ENCODE measurements around the gene PRICKLE3.

The PRICKLE3 gene, protein sequence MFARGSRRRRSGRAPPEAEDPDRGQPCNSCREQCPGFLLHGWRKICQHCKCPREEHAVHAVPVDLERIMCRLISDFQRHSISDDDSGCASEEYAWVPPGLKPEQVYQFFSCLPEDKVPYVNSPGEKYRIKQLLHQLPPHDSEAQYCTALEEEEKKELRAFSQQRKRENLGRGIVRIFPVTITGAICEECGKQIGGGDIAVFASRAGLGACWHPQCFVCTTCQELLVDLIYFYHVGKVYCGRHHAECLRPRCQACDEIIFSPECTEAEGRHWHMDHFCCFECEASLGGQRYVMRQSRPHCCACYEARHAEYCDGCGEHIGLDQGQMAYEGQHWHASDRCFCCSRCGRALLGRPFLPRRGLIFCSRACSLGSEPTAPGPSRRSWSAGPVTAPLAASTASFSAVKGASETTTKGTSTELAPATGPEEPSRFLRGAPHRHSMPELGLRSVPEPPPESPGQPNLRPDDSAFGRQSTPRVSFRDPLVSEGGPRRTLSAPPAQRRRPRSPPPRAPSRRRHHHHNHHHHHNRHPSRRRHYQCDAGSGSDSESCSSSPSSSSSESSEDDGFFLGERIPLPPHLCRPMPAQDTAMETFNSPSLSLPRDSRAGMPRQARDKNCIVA

DNA sequence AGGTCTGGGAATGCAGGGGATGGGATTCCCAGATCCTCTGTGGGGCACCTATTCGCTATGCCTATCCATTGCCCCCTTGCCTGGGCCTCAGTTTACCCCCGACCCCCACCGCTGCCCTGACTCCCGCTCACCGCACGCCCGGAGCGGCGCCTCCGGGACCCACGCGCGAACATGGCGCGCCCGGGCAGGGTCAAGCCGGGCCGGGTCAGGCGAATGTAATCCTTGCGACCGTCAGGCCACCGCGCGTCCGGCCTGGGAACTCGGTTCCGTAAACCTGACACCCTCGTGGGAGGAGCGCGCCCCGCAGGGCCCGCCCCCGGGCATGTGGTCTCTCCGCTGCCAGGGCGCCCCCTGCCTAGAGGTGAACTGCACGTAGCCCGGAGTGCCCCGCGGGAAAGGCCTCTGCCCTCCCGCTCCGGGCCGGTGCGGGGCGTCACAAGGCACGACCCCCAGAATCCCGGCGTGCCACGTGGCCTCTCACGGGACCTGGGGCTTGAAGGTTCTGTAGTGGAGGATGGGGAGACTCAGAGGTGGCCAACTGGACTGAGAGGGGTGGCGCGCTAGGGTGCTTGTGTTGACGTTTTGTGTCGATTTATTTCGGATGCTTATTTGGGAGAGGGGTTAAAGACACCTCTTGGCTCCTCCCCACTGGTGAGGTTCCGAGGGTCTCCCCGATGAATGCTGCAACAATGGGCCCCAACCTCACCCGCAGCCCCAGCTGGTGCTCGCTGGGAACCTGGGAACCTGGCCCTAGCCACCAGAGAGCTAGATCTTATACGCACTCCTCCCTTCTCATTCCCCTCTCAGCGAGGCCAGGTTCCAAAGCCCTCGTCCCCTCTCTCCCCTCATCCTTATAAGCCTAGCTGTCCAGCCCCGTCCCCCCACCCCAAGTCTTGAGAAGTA is at the start of gene PRICKLE3:
Gene PRICKLE3, minus strand, starts transcription at position 249 of the 903 bp plus-strand sequence. Its CDS starts 76 bp downstream, at position 173.
- DNase-seq: no peak

DNA sequence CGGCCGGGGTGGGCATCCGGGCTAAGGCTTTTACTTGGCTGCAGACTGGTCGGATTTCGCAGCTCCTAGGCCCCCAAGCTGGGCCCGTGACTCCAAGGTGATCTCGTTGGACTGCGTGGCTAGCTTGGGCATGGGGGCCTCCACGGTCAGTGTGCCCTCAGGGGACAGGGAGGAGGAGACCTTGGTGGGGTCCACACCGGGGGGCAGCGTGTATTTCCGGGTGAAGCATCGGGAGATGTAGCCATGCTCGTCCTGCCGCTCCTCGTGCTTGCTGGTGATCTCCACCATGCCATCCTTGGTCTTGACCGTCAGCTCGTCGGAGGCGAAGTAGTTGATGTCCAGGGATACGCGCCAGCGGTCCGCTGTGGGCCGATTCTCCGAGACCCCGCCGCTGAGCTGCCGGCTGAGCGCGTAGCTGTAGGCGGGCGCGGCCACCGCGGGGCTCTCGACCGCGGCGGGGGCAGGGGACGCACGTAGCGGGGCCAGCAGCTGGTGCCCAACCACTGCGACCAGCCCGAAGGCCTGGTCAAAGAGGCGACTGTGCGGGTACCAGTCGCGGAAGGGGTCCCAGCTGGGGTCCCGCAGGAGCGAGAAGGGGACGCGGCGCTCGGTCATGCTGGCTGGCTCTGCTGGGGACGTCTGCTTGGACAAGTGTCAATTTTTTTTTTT is 47.8 kb upstream of the PRICKLE3 start:
- DNase-seq: no peak

DNA sequence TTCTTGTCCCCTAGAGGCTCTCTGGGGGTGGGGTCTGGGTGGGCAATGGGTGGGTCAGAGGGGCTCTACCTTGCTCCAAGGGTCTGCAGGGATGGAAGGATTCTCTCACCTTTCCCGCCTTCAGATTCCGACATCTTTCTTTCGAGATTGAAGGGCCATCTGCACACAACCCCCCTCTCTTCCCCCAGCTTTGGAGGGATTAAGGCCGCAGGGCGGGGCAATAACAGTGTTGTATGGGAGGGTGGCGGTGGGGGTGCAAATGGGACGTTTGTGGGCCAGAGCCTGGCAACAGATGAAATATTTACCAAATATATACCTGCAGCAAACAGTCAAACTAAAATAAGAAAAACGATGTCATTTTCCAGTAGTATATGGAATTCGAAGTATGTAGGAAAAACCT is 47.0 kb upstream of the PRICKLE3 start, which contains the start of gene CACNA1F:
Gene CACNA1F, minus strand, starts transcription at position 165 of the 400 bp plus-strand sequence. Its CDS starts 31 bp downstream, at position 134.
- no peak for DNase-seq

DNA sequence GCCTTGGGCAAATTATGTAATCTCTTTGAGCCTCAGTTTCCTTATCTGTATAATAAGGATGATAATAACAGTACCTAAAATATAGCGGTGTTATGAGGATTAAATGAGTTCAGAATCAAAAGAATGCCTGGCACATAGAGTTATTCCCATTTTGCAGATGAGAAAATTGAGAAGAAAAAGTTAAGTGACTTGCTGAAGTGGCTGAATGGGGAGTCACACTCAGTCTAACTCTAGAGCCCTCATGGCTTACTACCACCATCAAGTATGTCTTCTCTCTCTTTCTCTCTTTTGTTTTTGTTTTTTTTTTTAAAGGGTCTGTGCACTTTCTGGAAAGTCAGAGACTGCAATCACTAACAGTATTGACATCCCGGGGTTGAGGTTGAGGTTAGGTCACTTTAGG is 46.4 kb upstream of the PRICKLE3 start:
- no peak for DNase-seq

DNA sequence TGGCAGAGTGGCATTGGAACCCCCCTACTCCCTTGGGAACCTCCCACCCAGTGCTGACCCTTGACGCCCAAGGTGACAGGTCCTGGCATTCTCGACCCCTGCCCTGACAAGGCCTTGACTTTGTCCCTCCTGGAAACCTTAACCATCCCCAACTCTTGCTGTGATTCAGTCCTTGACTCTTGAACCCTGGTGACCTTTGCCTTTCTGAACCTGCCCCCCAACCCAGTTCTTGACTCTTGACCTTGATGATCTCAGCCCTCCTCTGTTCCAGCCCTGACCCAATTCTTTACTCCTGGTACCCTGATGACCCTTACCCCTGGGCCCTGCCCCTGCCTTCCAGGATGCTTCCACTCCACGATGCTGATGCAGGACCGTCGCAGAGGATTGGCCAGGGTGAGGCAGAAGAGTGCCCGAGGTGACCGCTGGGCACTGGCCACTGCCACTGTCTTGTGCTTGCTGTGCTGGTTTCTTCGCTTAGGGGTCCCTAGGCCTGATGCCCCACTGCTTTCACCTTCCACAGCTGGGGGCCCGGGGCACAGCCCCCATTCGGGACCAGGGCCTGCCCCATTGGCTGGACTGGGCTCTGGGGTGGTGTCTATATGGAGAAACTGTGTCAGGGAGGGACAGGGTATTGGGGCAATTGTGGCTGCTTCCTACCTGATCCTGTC is 45.3 kb upstream of the PRICKLE3 start:
- no peak for DNase-seq

DNA sequence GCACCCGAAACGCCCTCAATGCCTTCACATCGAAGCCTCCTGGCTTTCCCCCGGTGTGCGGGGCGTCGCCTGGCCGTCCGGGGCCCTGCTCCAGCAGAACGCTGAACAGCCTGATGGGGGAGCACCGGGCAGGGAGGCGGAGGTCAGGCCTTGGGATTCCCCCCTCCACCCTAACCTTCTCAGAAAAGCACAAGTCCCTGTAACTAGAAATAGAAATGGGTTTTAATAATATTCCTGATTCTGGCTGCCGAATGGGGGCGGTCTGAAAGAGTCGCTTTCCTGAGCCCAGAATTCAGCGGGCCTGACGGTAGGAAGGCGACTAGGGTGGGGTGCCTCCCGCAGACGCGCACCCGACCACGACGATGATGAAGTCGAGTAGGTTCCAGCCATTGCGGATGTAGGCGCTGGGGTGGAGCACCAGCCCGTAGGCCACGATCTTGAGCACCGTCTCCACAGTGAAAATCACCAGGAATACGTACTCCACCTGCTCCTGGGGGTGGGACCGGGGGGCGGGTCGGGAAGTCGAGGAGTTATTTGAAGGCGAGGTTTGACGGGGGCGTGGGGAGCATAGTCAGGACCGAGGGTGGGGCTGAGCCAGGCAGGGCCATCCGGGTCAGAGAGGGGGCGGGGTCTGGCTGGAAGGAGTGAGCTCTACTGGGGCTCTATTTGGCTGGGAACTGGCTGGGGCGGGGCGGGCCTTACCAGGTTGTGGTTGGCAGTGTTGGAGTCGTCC is 44.5 kb upstream of the PRICKLE3 start:
- DNase-seq: no peak

DNA sequence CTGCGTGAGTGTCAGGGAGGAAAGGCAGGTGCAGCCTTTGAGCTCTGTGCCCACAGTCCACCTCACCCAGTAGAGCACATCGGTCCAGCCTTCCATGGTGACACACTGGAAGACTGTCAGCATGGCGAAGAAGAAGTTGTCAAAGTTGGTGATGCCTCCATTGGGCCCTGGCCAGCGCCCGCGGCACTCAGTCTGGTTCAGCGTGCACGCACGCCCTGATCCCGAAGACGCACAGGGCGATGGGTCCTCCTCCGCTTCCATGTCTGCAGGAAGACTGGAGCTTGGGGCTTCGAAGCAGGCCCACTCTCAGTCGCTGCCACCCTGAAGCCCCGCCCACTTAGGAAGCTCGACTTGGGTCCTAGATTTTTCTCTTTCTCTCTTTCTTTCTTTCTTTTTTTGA is 42.0 kb upstream of the PRICKLE3 start:
- DNase-seq: no peak

DNA sequence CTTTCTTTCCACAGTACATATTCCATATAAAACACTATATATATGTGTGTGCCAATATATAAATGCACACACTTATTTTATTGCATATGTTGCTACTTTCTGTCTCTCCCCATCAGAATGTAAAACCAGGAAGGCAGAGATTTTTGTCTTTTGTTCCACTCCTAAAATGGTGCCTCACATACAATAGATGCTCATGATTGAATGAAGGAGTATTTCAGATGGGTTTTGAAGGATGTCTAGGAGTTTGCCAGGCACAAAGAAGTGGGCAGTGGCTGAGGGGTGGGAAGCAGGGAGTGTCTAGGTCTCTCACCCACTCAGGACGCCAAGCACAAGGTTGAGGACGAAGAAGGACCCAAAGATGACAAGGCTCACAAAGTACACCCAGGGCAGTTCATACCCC is 41.6 kb upstream of the PRICKLE3 start:
- DNase-seq: no peak

DNA sequence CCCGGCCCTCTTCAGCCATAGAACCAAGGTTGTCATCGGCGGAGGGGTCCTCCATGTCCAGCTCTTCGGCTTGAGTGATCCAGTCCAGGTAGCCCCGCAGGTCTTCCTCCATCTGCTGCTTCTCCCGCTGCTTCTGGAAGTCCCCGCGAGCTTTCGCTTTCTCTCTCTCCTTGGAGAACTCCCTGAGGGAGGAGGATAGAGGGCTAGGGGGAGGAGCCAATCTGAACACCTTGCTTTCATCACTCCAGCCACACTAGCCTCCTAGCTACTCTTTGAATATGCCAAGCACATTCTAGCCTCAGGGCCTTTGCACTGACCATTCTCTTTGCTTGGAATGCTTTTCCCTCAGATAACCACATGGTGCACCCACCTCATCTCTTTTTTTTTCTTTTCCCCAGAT is 40.8 kb upstream of the PRICKLE3 start:
- no peak for DNase-seq

DNA sequence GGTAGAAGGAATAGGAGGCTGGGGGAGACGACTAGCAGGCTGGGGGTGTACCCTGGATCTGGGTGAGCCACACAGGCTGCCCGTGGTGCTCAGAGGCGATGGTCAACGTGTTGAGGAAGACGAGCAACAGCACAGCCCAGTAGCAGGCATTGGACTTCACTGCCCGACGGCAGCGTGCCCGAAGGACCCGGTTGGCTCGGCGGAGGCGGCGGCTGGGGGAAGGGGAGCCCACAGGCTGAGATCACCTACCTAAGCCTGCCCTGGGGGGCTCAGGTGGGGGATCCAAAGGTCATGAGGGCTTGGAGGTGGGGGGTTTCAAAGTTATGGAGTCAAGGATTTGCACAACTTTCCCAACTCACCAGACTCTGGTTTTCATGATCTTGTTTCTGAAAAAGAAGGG is 39.7 kb upstream of the PRICKLE3 start:
- DNase-seq: no peak

DNA sequence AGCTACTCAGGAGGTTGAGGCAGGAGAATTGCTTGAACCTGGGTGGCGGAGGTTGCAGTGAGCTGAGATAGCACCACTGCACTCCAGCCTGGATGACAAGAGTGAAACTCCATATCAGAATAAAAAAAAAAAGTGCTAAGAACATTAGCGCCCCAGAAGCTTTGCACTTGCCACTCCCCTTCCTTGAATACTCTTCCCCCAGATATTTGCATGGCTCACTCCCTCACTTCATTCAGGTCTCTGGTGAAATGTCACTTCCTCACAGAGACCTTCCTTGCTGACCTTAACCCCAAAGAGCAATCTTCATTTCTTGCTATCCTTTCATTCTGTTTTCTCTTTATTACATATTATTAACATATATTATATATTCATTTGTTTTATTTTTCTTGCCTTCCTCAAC is 35.7 kb upstream of the PRICKLE3 start:
- no peak for DNase-seq

DNA sequence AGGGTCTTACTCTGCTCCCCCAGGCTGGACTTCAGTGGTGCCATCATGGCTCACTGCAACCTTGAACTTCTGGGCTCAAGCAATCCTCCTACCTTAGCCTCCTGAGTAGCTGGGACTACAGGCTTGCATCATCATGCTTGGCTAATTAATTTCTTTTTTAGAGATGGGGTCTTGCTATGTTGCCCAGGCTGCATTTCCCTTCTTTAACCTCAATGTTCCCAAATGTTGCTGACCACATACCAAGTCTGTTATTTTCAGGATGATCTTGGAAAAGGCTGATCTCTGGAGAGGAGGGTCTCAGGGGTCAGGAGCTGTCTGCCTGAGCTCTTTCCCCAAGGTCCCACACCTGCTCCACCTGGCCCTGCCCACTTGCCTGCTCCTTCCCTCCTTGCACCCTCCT is 33.9 kb upstream of the PRICKLE3 start:
- no peak for DNase-seq

DNA sequence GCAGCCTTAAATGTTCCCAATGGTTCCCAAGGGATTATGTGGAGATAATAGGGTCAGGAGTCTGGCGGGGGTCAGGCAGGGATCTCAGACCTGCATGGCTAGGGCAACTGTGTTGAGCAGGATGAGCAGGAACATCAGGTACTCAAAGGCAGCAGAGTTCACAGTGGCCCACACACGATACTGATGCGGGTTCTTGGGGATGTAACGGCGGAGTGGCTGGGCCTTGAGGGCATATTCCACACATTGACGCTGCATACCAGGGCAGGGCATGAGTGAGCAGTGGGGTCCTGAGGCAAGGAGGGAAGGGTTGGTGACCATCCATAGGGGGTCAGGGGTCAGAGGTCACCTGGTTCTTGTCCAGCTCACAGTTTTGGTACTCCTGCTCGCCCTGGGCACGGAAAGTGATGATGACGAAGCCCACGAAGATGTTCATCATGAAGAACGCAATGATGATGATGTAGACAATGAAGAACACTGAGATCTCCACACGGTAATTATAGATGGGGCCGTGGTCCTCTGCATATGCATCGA is 28.9 kb upstream of the PRICKLE3 start:
- no peak for DNase-seq

DNA sequence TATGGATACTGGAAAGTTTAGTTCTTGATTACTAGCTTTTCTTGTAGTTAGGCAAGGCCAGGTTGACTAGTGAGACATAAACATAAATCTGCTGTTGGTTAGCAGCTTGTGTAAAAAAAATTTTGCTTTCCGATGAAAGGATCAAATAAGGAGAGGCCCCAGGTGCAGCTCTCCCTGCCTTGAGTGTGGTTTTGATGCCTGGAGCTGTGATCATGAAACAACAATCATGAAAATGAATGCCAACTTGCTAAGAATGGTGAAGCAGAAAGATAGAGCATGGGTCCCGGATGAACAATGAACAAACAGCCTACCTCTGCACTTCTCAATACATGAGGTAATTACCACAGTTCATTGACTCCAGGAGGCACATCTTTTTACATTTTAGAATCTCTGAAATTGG is 28.2 kb upstream of the PRICKLE3 start:
- DNase-seq: no peak

DNA sequence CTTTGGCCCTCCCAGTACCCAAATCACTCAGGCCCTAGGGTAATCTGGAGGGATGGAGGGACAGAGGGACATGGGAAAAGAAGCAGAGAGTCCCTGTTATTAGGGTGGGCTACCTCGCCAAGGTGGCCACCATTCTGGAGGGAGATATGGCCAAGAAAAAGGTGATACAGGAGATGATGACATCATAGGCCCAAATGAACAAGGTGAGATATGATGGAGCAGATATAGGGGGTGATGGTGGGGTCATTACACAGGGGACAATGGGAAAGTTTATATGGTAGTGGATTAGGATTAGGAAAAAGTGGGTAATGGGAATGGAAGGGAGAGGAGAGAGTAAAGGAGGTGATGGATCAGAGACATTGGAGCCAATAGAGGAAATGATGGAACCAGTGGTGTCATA is 26.7 kb upstream of the PRICKLE3 start:
- DNase-seq: no peak

DNA sequence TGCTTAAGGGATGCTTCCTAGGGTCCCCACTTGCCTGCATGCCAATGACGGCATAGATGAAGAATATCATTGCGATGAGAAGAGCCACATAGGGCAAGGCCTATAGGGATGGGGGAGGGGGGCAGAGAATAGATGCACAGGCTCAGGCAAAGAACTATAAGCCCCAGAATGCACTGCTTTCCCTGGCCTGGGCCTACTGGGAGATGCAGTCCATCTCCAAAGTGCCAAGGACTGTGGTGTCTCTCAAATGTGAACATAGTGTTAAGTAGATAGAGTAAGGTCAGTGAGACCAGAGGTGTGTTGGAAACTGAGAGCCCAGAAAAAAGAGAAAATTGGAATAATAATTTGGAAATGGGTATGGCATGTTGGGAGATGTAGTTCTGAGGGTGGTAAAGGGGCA is 26.0 kb upstream of the PRICKLE3 start:
- no peak for DNase-seq

DNA sequence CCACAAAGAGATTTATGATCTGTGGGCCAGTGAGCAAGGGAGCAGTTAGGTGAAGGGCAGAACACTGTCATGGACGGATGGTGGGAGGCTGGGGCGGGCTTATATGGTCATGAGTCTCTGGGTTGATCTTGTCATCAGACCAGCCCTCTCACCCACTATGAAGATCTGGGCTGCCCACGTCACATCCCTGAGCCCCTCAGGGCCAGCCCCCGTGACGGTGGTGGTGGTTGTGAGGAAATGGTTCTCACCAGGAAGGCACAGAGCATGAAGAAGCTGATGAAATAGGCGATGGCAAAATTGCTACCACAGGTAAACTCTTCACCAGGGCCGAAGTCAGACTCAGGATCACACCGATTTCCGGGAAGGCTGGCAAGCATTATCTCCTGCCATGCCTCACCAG is 24.9 kb upstream of the PRICKLE3 start:
- no peak for DNase-seq

DNA sequence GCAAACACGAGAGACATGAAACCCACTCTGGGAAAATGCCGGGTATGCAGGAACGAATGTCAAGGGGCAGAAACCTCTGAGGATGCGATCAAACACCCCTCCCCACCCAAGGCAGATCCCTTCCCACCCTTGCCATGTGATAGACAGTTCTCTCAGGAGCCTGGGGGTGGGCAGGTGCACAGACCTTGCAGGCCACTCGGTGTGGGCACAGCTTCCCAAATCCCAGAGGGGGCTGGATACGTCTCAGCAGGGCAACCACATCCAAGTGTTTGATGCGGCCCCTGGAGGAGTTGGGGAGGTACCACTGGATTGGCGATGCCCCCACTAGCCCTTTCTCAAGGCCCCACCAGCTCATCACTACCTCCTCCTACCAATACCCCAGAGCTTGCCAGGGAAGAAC is 24.2 kb upstream of the PRICKLE3 start:
- DNase-seq: no peak

DNA sequence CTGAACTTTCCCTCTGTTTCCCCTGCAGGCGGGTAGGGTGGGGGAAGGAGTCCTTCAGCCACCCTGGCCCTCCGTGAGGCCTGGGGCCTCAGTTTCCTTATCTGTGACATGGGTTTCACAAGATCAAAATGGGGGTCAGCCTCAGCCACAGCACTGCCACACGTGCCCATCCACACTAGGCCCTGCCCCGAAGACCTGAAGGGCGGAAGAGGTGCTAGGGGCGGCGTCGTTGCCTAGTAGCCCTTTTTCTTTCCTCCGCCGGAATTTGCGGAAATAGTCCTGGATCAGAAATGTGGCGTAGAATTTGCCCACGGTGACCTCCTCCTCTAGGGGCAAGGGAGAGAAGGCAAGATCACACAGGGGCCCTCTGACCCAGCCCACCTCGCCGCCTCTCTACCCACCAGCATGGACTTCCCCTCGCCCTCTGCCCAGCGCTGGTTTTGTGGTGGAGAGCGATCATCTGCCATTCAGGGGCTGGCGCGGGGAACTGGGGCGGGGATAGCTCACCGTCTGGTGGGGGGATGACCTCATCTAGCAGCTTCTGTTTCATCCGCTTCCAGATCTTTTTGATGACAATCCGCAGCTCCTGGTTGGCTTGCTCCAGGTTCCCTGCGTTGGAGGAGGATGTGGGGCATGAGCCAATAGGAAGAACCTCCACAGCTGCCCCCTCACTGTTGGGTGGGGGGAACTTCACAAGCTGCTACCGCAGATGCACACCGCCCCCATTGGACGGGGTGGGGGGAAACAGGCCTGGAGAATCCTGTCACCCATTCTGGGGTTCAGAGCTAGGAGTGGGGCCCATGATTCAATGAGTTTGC is 23.5 kb upstream of the PRICKLE3 start:
- DNase-seq: no peak

DNA sequence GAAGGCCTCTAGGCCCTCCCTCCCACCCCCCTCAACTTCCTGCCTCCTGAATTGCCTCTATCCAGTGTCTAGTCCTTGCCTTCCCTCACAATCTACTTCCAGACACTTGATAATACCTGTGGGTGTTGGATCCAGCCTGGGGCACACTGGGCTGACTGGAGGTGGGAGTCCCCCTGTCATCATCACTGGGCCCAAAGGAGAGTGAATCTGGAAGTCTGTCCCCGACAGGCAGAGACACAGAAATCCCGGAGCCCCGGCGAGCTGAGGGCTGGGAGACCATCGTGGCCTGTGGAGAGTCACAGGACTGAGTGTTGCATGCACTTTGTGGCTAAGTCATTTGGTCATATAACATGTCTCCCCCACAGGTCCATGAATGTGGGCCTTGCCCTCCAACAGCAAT is 22.2 kb upstream of the PRICKLE3 start:
- DNase-seq: no peak
